ENCODE data around the gene MMP25.

MMP25 gene

DNA sequence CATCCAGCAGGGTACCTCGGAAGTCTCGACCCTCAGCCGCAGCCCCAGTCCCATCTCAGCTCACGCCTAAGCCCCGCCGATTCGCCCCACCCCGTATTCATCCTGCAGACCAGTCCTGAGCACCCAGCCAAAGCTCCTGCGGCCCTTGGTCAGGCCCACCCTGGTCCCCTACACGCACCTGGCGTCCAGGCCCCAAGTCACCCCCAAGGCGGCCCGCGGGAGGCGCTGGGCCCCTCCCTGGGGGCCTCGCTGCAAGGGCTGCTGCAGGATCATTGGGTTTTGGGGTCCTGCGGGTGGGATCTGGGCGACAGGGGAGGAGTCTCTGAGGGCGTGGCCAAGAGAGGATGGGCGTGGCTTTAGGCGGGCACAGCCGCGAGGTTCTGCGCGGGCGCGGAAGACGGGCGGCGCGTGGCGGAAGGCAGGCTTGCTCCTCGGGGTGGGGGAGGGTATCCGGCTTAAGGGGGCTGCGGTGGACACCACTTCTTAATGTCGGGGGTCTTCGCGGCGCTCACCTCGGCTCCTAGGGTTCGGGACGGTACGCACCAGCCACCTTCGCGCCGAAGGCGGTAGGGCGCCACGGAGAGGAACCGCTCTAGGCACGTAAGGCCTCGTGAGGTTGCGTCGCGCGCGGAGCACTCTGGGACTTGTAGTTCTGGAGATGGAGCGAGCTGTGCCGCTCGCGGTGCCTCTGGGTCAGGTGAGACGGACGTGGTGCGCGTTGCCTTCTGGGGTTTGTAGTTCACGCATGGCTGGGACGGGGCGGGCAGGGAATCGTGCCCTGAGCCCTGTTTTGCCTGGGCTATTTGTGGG is 22.5 kb upstream of the MMP25 start, which contains the start of the genes HCFC1R1 and THOC6:
HCFC1R1 (minus strand) TSS at position 274 of the 810 bp plus-strand sequence; CDS start at position 273, 1 bp downstream.
THOC6 (plus strand) TSS at position 367 of the 810 bp plus-strand sequence; CDS start at position 659, 292 bp downstream.
- Histone ChIP-seq H3F3A (ENCODE audit: low read depth) (no peaks in the 10 kb centered on the region), H3K9ac (ENCODE audit: low read depth, low read length, poor library complexity, severe bottlenecking) (peak within 1 kb of the TSS; percentile 62), H3K4me2 (ENCODE audit: low read depth, low read length, poor library complexity, severe bottlenecking) (peak within 1 kb of the TSS; percentile 85), H3K27me3 (ENCODE audit: insufficient read depth, low read length, poor library complexity, severe bottlenecking) (no peaks in the 10 kb centered on the region), H3K36me3 (ENCODE audit: insufficient read depth, low read length) (no peaks in the 10 kb centered on the region), H4K20me1 (ENCODE audit: insufficient read depth, low read length, poor library complexity, severe bottlenecking) (peaks cover 12% of the 10 kb centered on the region), H3K79me2 (ENCODE audit: insufficient read depth, low read length) (peaks cover 30% of the 10 kb centered on the region), H3K4me3 (ENCODE audit: low read length, poor library complexity, severe bottlenecking) (peak within 1 kb of the TSS; percentile 75), H3K9me3 (ENCODE audit: insufficient read depth, low read depth, low read length) (no peaks in the 10 kb centered on the region), H3K9me2 (replicated peaks; ENCODE audit: low read depth, low read length) (no peaks in the 10 kb centered on the region), H3K4me1 (ENCODE audit: insufficient read depth, low read length, poor library complexity, severe bottlenecking) (peaks cover 15% of the 10 kb centered on the region), H2AFZ (ENCODE audit: low read length) (peak within 1 kb of the TSS; percentile 60)
- TF ChIP-seq, protein P1, sequence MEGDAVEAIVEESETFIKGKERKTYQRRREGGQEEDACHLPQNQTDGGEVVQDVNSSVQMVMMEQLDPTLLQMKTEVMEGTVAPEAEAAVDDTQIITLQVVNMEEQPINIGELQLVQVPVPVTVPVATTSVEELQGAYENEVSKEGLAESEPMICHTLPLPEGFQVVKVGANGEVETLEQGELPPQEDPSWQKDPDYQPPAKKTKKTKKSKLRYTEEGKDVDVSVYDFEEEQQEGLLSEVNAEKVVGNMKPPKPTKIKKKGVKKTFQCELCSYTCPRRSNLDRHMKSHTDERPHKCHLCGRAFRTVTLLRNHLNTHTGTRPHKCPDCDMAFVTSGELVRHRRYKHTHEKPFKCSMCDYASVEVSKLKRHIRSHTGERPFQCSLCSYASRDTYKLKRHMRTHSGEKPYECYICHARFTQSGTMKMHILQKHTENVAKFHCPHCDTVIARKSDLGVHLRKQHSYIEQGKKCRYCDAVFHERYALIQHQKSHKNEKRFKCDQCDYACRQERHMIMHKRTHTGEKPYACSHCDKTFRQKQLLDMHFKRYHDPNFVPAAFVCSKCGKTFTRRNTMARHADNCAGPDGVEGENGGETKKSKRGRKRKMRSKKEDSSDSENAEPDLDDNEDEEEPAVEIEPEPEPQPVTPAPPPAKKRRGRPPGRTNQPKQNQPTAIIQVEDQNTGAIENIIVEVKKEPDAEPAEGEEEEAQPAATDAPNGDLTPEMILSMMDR (conservative IDR thresholded peaks at IDR 0.05; ENCODE audit: low read length), result no peak
- no peak for TF ChIP-seq EZH2phosphoT487 (IDR thresholded peaks at IDR 0.05; ENCODE audit: borderline replicate concordance)

DNA sequence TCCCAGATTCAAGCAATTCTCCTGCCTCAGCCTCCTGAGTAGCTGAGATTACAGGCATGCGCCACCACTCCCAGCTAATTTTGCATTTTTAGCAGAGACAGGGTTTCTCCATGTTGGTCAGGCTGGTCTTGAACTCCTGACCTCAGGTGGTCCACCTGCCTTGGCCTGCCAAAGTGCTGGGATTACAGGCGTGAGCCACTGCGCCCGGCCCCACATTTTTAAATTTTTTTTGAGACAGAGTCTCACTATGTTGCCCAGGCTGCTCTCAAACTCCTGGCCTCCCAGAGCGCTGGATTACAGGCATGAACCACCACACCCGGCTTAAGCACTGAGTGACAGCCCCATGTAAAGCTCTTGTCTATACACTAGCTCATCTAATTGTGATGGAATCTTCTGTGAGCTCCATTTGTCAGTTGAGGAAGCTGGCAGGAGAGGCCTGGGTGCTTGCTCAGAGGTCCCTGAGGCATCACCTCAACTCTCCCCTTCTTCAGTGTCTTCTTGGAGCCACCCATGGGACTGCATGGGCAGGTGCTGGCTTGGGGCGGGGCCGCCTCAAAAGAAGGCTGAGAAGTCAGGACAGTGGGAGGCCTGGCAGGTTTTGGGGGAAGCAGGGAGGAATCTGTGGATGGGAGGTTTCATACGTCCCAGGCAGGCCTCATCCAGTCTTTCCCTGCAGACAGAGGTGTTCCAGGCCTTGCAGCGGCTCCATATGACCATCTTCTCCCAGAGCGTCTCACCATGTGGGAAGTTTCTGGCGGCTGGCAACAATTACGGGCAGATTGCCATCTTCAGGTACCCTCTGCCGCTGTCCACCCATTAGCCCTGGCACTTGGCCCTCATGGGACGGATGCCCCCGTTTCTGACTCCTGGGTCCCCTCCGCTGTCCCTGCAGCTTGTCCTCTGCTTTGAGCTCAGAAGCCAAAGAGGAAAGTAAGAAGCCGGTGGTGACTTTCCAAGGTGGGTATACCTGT is 21.0 kb upstream of the MMP25 start:
- Histone ChIP-seq H3K4me1 (ENCODE audit: insufficient read depth, low read length, poor library complexity, severe bottlenecking) (peaks cover 15% of the 10 kb centered on the region), H3K27me3 (ENCODE audit: insufficient read depth, low read length, poor library complexity, severe bottlenecking) (no peaks in the 10 kb centered on the region), H3K9me2 (replicated peaks; ENCODE audit: low read depth, low read length) (no peaks in the 10 kb centered on the region), H2AFZ (ENCODE audit: low read length) (no peak overlapping the region), H3F3A (ENCODE audit: low read depth) (no peaks in the 10 kb centered on the region), H3K4me2 (ENCODE audit: low read depth, low read length, poor library complexity, severe bottlenecking) (no peak overlapping the region), H3K36me3 (ENCODE audit: insufficient read depth, low read length) (no peaks in the 10 kb centered on the region), H3K4me3 (ENCODE audit: low read length, poor library complexity, severe bottlenecking) (no peak overlapping the region), H3K9ac (ENCODE audit: low read depth, low read length, poor library complexity, severe bottlenecking) (no peak overlapping the region), H3K79me2 (ENCODE audit: insufficient read depth, low read length) (peaks cover 29% of the 10 kb centered on the region), H4K20me1 (ENCODE audit: insufficient read depth, low read length, poor library complexity, severe bottlenecking) (peaks cover 12% of the 10 kb centered on the region), H3K9me3 (ENCODE audit: insufficient read depth, low read depth, low read length) (no peaks in the 10 kb centered on the region)
- TF ChIP-seq, protein P1 (conservative IDR thresholded peaks at IDR 0.05; ENCODE audit: low read length), result no peak
- TF ChIP-seq EZH2phosphoT487 (IDR thresholded peaks at IDR 0.05; ENCODE audit: borderline replicate concordance), result no peak

DNA sequence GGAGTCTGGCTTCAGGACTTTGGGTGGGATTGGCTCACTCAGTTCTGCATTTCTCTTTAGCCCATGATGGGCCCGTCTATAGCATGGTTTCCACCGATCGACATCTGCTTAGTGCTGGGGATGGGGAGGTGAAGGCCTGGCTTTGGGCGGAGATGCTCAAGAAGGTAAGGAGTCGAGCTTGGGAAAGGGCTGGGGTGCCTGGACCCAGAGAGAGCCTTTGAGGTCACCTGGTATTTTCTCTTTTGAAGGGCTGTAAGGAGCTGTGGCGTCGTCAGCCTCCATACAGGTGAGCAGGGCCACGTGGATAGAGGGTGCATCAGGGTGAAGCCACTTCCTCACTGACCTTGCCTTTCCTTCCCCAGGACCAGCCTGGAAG is 20.4 kb upstream of the MMP25 start:
- H3K4me3 ChIP-seq (ENCODE audit: low read length, poor library complexity, severe bottlenecking), result no peak overlapping the region
- H3K9me2 ChIP-seq (replicated peaks; ENCODE audit: low read depth, low read length), result no peaks in the 10 kb centered on the region
- no peaks in the 10 kb centered on the region for H3F3A ChIP-seq (ENCODE audit: low read depth)
- no peaks in the 10 kb centered on the region for H3K9me3 ChIP-seq (ENCODE audit: insufficient read depth, low read depth, low read length)
- no peak overlapping the region for H3K9ac ChIP-seq (ENCODE audit: low read depth, low read length, poor library complexity, severe bottlenecking)
- H3K36me3 ChIP-seq (ENCODE audit: insufficient read depth, low read length), result no peaks in the 10 kb centered on the region
- H3K4me2 ChIP-seq (ENCODE audit: low read depth, low read length, poor library complexity, severe bottlenecking), result no peak overlapping the region
- H3K27me3 ChIP-seq (ENCODE audit: insufficient read depth, low read length, poor library complexity, severe bottlenecking), result no peaks in the 10 kb centered on the region
- TF ChIP-seq, protein P1 (conservative IDR thresholded peaks at IDR 0.05; ENCODE audit: low read length), result no peak
- no peak for TF ChIP-seq EZH2phosphoT487 (IDR thresholded peaks at IDR 0.05; ENCODE audit: borderline replicate concordance)
- H2AFZ ChIP-seq (ENCODE audit: low read length), result no peak overlapping the region
- peaks cover 8% of the 10 kb centered on the region for H4K20me1 ChIP-seq (ENCODE audit: insufficient read depth, low read length, poor library complexity, severe bottlenecking)
- H3K79me2 ChIP-seq (ENCODE audit: insufficient read depth, low read length), result peaks cover 22% of the 10 kb centered on the region
- H3K4me1 ChIP-seq (ENCODE audit: insufficient read depth, low read length, poor library complexity, severe bottlenecking), result peaks cover 15% of the 10 kb centered on the region
